ENCODE results near the gene TIPRL.

DNA sequence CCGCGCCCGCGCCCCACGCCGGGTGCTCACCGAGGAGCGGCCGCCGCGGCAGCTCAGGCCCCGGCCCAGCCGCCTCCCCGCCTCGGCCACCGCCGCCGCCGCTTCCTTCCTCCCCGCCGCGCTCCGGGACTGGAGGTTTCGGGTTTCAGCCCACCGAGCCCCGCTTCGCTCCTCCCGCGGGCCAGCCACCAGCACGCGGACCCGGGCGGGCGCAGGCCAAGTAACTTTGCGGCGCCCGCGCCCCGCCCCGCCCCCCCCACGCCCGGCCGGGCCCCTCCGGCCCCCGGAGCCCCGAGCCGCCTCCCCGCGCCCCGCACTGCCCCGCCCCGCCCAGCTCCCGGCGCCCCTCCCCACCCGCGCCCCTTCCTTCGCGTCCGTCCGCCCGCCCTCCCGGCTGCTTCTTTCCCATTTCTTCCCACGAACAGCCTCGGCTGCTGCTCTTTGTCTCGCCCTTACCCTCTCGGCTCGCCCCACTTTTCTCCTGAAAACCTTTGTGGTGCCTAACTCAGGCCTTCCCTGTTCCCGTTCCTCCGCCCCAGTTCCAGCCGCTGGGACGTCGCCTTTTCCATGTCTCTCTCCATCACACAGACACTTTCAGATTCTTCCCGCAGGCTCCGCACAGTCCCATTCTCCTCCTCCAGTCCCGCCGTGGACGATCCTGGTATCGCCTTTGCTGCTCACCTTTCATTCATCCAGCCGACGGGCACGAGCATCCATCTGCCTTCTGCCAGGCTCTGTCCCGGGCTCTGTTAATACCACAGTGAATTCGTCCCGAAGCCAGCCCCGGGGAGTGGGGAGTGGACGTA is 41.9 kb upstream of the TIPRL start, which contains the start of gene GPR161:
- TF ChIP-seq, protein P1, sequence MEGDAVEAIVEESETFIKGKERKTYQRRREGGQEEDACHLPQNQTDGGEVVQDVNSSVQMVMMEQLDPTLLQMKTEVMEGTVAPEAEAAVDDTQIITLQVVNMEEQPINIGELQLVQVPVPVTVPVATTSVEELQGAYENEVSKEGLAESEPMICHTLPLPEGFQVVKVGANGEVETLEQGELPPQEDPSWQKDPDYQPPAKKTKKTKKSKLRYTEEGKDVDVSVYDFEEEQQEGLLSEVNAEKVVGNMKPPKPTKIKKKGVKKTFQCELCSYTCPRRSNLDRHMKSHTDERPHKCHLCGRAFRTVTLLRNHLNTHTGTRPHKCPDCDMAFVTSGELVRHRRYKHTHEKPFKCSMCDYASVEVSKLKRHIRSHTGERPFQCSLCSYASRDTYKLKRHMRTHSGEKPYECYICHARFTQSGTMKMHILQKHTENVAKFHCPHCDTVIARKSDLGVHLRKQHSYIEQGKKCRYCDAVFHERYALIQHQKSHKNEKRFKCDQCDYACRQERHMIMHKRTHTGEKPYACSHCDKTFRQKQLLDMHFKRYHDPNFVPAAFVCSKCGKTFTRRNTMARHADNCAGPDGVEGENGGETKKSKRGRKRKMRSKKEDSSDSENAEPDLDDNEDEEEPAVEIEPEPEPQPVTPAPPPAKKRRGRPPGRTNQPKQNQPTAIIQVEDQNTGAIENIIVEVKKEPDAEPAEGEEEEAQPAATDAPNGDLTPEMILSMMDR (IDR thresholded peaks at IDR 0.05) = no peak
- TF ChIP-seq POLR2A (IDR thresholded peaks at IDR 0.05) = no peak

Measured in stomach (tissue), 4 donors.